VCaP (cell line): ENCODE data around the gene CCKAR.
"Not testable (repeated sequence)": the region's sequence is repeated elsewhere in the genome, so short reads cannot be mapped to it uniquely, and the experiment has no call there.

ENCODE experiments used
- H3K27ac ChIP-seq: fragments of 450-650 bp; 2 replicates; pipeline ENCODE4 v1.5.1; 2017
- CTCF ChIP-seq: fragments of 450-650 bp; conservative IDR thresholded peaks from 2 replicates; pipeline ENCODE4 v1.5.1; 2017; ENCODE audit warnings: mild to moderate bottlenecking, moderate library complexity

The CCKAR gene

GRCh38 chr4:26507286-26507685 is 17.0 kb upstream of the CCKAR start:
- no peak for TF ChIP-seq CTCF
- H3K27ac ChIP-seq, result no peak overlapping the region

GRCh38 chr4:26503844-26504243 is 13.6 kb upstream of the CCKAR start:
- no peak overlapping the region for H3K27ac ChIP-seq
- no peak for TF ChIP-seq CTCF

GRCh38 chr4:26503427-26503826 is 13.1 kb upstream of the CCKAR start:
- no peak overlapping the region for H3K27ac ChIP-seq
- no peak for TF ChIP-seq CTCF

GRCh38 chr4:26500565-26500999 is 10.3 kb upstream of the CCKAR start:
- H3K27ac ChIP-seq, result not testable (repeated sequence)

- TF ChIP-seq CTCF, result no peak
- no peak overlapping the region for H3K27ac ChIP-seq
These were observed 6.0 kb upstream of the CCKAR start for GRCh38 chr4:26496207-26496783.

- H3K27ac ChIP-seq, result no peak overlapping the region
- no peak for TF ChIP-seq CTCF
These were observed 3.2 kb upstream of the CCKAR start for GRCh38 chr4:26493461-26493860.

- no peak overlapping the region for H3K27ac ChIP-seq
- no peak for TF ChIP-seq CTCF
These were observed 1.3 kb upstream of the CCKAR start for GRCh38 chr4:26491449-26492170.

- TF ChIP-seq CTCF, result no peak
- H3K27ac ChIP-seq, result no peak overlapping the region
These were observed 638 bp upstream of the CCKAR start for GRCh38 chr4:26490960-26491284.
